NCI-H1694 (cell line): ENCODE data around the gene DDO.
"Not testable (repeated sequence)": the region's sequence is repeated elsewhere in the genome, so short reads cannot be mapped to it uniquely, and the experiment has no call there.

Source experiments
- DNase-seq: peaks from one replicate; lab custom pipeline; 2025; lab: John Stamatoyannopoulos, UW

Gene DDO

DNA sequence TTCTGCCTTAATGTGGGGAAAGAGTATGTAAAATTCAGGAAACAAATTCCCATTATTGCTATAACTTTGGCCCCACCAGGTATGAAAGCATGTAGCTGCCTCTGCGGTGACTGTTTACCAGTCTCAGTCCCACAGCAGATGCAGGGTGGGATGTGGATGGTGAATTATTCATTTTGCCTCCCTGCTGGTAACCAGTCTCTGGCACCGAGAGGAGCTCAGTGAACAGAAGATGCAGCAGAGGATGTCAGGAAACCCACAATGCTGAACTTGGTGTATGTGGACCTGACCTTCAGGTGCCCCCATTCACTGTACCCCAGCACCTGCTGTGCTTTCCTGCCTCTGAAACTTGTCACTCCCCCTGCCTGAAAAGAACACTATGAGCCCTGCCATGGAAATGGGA lies 48.4 kb downstream of the DDO start:
- no peak for DNase-seq

DNA sequence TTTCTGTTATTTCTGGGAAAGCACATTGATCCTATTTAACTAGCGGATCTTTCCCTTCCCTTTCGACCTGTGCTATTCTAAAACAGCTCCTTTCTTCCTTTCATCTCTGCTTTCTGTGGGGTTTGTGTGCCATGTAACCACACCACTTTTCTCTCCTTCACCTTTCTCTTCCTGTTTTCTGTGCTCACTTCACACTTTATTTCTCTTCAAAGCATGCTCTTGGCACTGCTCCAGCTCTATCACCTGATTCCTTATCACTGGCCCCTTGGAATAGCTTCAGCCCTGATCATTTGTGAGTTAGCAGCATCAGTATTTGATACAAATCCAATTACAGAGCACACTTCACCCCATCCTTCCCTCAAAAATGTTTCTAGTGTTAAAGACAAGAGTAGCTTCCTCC lies 49.1 kb downstream of the DDO start:
- DNase-seq = no peak

DNA sequence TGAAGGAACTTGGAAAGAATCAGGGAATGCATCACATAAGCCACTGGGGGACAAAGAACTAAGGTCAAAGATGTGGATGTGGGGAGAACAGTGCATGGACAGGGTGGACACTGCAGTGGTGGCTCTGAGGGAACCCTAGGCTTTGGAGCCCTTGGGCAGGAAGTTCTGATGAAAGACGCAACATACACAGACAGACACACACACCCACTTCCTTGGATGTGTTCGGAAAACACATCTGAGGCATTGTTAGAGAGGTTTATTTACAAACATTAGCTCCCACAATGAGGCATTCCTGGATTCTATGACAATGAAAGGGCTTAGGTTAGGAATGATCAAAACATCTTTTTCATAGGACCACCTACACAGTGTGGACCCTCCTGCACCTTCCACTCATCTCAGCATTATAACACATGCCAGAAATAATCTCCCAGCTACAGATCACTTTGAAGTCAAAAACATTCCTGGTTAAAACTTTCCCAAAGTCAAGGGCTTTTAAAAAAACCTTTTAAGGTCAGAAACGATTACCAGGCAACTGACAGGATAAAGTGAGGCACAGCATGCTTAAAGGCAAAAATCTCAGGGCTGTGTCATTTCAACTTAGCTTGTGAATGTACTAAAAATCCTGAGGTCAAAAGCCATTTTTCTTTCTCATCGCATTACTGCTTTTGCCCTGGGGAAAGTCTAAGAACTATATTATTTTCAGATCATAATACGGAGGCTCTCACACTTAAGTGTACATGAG lies 50.8 kb downstream of the DDO start:
- no peak for DNase-seq

DNA sequence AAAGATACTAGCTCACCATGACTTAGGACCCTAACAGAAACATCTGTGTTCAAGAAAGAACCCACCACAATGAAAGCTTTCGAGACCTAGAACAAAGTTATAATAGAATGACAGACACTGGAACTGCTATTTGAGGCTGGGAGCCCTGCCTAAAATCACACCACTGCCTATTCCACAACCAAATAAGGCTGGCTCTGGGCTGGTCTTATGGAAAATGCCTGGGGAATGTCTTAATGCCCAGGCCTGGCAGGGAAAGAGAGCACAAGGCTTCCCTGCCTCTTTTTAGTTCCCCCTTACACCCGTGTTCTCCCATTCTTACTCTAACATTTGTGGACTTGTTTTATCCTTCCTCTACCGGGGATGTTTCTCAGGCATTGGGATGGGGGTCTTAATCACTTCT lies 51.6 kb downstream of the DDO start:
- DNase-seq = no peak

DNA sequence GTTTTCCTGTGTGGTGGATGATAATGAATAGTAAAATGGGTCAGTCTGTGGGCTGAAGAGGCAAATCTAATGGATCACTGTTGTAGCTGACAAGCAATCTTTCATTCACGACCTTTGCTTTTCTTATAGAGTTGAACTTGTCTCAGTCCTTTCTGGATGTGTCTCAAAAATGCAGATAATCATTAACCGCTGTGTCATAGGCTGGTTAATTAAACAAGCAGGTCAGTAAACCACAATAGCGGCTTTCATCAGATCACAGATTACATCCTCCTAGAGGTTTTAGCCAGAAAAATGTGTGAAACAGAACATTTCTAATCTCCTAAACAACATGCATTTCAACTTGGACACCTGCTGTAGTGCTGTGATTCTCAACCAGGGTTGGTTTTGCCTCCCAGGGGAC lies 54.7 kb downstream of the DDO start:
- DNase-seq = no peak

DNA sequence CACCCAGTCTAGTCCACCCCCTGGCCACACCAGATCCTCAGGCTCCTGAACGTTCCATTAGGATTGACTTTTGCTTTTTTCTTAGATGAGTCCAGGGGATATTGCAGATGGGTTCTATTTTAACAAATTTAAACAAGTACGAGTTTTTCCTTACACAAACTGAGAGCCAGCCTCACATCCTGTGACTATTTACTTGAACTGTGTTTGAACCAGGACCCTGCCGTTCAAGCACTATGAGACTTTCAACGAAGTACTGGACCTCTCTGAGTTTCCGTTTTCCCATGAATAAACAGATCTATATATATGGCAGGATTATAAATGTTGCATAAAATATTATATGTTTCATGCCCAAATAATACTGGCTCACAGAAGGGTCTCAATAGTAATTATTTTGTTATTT lies 55.8 kb downstream of the DDO start:
- DNase-seq = no peak

DNA sequence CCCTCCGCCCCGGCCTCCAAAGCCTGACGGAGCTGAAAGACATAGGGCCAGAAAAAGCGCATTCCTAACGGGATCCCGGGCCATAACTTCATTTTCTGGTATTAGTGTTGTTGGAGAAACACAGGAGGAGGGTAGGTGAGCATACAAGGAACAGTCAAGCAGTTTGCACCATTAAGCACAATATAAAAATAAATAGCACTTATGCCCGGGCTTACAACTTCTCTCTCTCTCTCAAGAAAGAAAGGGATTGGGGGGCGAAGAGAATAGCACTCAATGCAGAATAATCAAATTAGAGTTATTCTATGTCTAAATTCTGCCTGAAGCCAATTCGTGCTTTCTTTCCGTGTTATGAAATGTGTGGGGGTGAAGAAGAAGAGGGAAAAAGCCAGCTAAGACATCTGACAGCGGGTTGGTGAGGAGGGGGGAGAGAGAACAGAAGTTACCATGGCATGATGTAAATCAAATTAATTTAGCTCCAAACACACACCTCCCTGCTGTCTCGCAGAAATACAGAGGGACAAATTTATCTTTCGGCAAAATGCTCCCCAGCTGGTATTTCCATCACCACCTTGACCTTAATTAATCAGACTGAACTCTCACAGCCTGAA lies 56.7 kb downstream of the DDO start:
- no peak for DNase-seq

DNA sequence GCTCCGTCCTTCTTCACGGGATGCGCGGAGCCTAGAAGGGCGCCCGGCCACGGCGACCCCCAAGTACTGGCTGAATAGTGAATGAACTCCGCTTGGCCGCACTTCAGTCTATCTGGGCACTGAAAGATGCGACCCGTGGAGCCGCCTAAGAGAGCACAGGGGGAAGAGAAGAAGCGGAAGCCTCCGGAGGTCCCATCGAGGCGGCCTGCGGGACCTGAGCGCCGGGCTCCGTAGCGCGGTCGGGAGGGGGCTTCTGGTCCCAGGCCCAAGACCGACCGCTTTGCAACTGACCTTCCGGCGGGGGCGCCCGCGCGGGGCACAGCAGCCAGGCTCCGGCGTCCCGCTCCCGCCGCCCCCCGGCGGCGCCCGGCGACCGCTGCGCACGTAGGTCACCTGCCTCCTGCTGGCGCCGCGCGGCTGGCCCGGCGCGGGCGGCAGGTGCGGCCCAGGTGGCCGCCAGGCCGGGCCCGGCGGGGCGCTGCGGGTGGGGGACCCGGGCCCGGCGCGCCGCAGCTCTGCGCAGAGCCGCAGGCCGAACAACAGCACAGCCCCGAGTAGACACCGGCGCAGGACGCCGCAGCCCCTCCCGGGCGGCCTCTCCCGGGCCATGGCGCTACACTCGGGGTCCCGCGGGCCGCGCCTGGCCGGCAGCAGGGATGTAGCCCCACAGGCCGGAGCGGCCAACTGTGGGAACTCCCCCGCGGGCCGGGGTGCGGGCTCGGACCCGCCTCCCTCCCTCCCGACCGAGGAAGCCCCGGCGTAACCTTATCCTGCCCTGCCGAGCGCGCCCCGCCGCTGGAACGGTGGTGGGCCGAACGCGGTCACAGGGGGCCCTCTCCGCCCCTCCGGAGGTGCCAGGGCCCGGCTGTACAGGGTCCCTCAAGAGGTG lies 57.5 kb downstream of the DDO start, which contains the start of gene METTL24:
METTL24 (minus strand) TSS at position 686 of the 889 bp plus-strand sequence; CDS start at position 609, 77 bp downstream.
- DNase-seq = peak; percentile 30

DNA sequence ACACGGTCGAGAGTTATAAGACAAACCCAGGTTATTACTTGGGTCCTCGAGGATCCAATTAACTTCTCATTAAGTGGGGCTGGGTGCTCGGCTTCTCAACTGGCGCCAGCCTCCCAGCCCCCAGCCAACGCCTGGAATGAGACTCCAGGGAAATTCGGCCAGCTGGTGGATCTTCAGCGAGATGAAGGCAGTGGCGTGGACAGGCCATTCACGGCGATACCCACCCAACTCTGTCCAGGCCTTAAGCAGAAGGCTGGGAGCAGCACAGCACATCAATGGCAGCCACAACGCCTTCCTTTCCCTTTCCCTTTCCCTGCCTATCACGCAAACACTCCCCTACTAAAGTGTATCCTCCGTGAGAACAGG lies 58.1 kb downstream of the DDO start:
- DNase-seq = peak; percentile 30

DNA sequence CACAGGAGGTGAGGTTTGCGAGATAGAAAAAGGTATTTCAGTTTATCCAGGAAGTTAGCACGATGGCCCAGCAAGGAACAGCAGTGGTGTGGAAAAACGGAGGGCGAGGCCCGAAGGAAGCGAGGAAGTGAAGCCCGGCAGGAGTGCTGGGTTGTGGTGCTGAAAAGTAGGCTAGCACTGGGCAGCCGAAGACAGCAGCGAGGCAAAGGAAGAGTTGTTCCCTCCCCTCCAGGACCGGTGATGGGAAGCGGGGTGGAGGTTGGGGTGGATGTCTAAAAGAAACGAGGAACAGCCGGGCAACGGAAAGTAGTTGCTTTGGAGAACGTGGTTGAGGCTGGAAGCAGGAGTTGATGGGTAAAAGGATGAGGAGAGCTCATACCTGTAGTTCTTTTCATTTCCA lies 58.6 kb downstream of the DDO start:
- no peak for DNase-seq

DNA sequence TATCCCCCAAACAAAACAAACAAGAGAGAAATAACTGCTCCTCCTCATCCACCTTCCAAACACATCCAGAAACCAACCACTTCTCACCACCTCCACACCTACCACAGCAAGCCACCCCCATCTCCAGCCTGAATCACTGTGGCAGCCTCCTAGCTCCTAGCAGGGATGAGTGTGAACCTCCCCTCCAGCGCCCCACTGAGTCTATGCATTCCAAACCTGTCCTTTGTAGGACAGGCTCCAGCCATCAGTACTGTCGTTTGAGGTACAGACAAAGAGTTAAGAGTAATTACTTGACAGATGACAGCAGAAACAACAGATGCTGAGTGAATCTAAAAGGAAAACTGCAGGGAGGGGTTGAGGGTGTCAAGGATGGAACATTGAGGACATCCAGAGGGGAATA lies 59.6 kb downstream of the DDO start:
- peak; percentile 74 for DNase-seq

DNA sequence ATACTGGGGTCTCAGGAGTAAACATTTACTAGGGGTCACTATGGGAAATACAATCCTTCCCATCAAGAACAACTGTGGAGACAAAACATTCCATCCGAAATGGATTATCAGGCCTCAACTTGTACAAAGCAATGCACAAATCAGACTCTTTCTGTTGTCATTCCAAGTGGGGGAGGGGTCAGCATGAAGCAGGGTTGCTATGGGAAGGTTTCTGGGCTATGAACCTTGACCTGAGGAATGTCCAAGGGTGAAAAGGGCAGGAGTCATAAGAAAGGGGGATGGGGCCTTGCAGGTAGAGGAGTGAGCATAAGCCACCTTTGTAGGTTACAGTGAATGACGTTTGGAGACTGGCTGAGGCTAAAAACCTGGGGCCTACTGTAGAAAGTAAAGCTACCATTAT lies 60.4 kb downstream of the DDO start:
- DNase-seq = no peak

DNA sequence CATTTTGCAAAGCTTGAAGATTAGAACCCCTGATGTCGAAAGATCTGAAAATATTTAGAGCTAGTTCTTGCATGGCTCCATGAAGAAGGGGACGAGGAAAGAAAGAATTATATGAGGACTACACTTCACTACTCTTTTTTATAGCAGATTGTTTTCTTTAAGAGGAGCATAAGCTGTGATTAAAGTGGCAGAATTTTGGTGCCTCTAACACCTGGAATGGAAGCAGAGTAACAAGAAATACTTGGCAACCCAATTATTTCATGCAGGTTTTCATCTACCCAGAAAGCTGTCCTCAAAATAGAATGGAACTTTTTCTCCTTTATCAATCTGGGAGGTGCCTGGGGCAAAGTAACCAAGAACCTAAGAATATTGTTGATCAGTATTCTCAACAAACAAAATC lies 61.2 kb downstream of the DDO start:
- no peak for DNase-seq

DNA sequence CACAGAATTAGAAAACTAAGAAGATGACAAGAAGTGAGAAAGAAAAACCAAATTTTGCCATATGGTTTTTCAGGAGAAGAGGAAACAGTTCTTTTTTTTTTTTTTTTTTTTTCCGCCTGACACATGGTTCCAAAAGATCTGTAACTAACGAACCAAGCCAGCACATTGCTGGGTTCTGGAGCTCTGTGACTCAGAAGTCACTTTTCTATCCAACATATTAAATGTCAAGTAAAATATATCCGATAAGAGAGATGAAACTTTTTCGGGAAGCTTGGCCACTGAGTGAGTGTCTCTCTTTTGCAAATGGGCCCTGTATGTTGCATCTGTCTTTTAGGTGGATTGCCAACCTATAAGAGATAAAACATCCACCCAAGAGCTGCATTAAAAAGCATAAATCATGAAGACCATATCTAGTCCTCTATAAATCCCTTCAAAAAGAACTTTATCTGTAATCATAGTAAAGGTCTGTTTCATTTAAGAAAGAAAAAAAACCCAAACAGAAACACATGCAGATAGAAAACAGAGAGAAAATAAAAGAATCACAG lies 61.8 kb downstream of the DDO start:
- DNase-seq = no peak

DNA sequence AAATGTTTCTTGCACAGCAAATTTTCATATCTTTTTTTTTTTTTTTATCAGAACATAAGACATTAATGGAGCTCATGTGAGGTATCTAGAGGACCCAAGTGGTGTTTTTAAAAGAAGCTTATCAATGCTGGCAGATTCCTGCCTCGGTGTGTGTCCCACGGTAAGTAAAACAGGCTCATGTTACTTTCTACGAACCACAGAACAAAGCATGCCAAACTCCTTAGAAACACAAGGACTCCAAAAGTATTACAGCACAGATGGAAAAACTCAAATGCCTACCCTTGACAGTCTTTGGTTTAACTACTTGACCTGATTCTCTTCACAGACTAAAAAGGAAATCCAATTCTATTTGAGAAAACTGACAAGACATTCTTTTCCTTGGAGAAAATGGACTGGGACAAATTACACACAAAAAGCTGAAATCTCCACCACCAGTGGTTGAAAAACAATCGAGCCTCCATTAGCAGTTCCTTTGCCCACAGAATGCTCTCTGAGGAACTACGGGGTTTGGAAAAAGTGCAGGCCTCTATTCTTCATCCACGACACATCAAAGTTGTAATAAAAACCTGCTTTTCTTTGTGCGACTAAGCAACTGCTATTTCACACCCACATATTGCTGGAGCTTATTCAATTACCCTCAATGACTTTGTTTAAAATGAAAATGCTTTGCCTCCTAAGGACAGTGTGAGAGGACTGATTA lies 62.7 kb downstream of the DDO start:
- no peak for DNase-seq

DNA sequence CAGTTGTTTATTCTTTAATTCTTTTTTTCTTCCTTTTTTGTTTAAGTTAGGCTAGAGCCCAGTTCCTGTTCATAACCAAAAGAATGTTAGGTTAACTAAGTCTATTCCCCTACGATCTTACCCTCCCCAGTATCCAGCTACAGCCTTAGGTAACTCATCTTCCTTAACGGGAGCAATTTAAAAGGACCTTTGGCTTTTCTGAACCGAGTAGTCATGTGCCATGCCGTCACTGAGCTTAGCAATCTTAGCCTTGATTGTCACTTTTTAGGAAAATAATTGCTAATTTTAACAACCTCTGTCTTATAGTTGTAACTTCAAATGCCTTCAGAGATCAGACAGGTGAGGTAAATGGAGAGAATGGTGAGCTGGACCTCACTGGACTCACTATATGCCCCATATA lies 63.4 kb downstream of the DDO start:
- DNase-seq = no peak

DNA sequence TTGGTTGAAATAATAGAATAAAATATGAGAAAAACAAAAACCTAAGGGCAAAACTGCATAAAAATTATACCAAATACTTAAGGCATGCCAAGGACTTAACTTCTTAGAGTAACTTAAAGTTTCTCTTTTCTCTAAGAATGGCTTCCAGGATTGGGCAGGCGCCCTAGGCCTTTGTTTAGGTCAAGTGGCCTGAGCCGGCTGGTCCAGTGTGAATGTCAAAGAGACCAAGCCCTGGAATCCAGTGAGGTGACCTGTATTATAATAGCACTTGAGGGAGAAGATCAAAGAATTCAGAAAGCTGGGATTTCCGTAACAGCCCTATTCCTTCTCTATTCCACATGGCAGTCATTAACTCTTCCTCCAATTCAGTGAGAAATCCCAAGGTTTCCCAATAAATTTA lies 63.8 kb downstream of the DDO start:
- DNase-seq = no peak

DNA sequence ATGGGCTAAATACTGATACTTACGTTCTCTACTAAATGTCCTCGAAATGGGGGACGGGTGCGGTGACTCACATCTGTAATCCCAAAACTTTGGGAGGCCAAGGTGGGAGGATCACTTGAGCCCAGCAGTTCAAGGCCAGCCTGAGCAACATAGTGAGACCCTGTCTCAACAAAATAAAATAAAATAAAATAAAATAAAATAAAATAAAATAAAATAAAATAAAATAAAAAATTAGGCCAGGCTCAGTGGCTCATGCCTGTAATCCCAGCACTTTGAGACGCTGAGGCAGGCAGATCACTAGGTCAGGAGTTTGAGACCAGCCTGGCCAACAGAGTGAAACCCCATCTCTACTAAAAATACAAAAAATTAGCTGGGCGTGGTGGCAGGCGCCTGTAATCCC lies 64.8 kb downstream of the DDO start:
- not testable (repeated sequence) for DNase-seq

DNA sequence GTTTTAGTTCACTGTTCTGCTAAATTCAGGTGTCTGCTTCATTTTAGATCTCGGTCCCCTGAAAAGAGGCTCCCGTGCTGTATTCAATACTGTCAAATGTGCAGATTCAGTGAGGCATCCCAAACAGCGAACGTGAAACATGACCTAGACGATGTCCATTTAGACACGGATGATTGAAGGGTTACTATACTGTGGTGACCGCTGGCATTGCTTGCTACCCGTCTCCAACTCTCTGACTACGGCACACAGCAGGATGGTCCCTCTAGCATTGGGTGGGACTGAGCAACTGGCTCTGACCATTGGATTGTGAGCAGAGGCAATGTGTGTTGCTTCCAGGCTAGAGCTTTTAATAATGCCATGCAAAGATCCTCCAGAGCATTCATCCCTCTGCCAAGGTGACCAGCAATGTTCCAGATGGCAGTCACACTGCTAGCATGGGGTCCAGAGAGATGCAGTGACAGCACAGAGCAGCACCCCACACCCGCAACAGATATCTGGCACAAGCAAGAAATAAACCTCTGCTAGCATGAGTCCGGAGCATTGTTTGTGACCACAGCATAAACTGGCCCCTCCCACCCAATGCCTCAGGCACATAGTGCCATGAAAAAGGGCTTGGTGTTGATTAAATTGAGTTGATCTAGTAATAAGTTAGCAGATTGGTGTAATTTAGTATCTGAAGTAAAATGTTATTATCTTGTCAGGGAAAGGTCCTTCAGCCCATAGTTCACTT lies 66.2 kb downstream of the DDO start:
- no peak for DNase-seq

DNA sequence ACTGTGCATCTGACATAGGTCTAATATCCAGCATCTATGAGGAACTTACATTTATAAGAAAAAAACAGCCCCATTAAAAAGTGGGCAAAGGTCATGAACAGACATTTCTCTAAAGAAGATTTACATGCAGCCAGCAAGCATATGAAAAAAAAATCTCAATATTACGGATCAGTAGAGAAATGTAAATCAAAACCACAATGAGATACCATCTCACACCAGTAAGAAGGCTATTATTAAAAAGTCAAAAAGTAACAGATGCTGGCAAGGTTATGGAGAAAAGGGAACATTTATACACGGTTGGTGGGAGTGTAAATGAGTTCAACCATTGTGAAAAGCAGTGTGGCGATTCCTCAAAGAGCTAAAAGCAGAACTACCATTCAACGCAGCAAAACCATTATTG lies 70.3 kb downstream of the DDO start:
- DNase-seq = no peak

DNA sequence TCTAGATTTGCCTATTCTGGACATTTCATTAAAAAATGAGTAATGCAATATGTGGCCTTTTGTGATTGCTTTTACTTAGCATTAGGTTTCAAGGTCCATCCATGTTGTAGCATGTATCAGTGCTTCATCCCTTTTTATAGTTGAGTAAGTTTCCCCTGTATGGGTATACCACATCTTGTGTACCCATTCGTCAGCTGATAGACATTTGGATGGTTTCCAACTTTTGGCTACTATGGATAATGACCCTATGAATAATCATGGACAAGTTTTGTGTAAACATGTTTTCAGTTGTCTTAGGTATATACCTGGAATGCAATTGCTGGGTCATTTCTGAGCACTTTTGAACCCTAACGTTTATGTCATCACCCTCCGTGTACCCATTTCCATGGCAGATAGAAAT lies 72.6 kb downstream of the DDO start:
- DNase-seq = no peak
